Inflammatory macrophage (primary cell): ENCODE data around the gene CAGE1.
"Not testable (repeated sequence)": the region's sequence is repeated elsewhere in the genome, so short reads cannot be mapped to it uniquely, and the experiment has no call there.

ENCODE experiments used
- DNase-seq, 2 donors: peaks; one replicate each; pipeline ENCODE4 v3.0.0-alpha.2; 2020 to 2022

CAGE1 gene

DNA sequence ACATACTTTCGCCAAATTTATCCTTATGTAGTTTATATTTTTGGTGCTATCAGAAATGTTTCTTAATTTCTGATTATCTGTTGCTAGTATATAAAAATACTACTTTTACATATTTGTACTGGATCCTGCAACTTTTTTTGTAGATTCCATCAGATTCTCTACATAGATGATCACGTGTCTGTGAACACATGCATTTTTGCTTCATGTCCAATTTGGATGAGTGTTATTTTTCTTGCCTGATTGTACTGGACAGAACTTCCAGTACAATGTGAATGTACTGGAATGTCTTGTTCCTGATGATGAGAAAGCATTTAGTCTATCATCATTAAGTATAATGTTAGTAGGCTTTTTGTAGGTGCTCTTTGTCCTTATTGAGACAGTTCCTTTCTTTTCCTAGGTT, 51.5 kb downstream of the CAGE1 start:
- no peak for DNase-seq

DNA sequence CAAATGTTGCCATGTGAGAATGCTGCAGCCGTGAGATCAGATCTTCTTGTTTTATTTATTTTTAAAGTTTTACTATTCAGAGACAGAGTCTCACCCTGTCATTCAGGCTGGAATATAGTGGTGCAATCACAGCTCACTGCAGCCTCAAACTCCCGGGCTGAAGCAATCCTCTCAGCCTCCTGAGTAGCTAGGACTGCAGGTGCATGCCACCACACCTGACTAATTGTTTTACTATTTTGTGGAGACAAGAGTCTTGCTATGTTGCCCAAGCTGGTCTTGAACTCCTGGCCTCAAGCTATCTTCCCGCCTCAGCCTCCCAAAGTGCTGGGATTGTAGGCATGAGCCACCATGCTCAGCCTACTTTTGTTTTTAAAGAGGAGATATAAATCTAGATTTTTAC, 54.0 kb downstream of the CAGE1 start:
- no peak for DNase-seq

DNA sequence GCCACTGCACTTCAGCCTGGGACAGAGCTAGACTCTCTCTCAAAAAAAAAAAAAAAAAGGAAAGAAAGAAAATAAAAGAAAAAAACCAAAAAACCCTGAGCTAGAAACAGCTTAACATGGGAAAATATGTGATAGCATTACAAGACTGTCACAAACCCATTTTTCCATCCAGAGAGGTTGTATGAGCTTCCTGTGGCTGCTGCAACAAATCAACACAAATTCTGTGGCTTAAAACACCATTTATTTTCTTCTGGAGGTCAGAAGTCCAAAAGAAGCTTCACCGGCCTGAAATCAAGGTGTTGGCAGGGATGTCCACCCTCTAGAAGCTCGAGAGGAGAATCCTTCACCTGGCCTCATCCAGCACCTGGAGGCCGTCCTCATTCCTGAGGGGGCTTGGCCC, 54.9 kb downstream of the CAGE1 start:
- no peak for DNase-seq

- DNase-seq = peak; percentile 77 to 84
Observed at GRCh38 chr6:7332090-7332745, 57.3 kb downstream of the CAGE1 start.

GRCh38 chr6:7331452-7331851, 58.1 kb downstream of the CAGE1 start:
- no peak for DNase-seq

DNA sequence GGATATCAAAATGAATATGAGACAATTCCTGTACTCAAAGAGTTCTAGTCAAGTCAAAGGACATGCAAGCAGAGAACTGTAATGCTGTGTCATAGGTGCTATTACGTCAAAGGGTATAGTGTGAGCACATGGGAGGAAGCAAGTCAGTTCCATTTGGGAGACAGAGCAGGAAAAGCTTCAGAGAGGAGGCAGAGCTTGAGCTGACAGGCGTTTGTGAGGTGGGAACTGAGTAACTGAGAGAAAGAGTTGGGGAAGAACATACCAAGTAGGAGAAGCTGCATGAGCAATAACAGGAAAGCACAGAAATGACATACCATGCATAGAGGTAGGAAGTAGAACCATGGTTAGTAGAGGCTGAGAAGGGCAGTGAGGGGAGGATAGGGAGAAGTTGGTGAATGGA, 61.3 kb downstream of the CAGE1 start:
- DNase-seq = peak; percentile 62 to 67

DNA sequence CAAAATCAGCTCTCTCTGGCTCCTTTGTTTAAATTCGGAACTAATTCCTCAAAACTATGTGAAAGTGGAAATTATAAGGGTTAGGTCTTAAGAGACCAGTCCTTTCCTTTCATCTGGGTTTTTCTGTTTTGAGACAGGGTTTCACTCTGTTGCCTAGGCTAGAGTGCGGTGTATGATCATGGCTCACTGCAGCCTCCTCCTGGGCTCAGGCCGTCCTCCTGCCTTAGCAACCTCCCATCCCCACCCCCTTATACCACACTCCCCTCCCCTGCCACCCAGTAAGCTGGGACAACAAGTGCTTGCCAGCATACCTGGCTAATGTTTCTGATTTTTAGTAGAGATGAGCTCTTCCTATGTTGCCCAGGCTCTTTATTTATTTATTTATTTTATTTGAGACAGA, 63.8 kb downstream of the CAGE1 start:
- DNase-seq = no peak

DNA sequence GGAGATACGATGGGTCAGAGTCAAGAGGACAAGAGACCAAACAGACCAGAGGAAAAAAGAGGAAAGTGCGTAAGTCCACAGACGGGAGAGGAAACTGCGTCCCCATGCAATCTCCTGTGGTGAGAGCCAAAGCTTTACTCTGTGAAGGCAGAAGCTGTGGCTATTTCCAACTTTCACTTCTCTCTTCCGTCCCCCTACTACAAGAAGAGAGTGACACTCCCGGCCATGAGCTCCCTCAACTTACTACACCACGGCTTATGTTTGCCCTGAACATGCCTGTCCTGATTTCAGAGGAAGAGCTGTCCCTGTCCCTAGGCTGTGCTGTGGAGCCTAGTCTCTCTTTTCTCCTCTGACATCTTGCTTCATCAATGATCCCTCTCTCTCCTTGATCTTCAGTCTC, 65.0 kb downstream of the CAGE1 start:
- peak; percentile 93 to 94 for DNase-seq

- DNase-seq = no peak
Observed at GRCh38 chr6:7323074-7323473, 66.5 kb downstream of the CAGE1 start.

- DNase-seq = not testable (repeated sequence)
Observed at GRCh38 chr6:7321866-7322265, 67.7 kb downstream of the CAGE1 start.

DNA sequence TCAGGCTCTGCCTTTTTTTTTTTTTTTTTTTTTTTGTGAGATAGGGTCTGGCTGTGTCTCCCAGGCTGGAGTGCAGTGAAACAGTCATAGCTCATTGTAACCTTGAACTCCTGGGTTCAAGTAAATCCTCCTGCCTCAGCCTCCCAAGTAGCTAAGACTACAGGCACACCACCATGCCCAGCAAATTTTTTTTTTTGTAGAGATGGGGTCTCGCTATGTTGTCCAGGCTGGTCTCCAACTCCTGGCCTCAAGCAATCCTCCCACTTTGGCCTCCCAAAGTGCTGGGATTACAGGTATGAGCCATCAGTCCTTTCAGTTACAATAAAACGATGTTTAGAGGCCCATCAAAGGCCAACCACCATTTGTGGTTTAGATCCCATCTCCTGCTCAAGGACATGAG, 70.1 kb downstream of the CAGE1 start:
- DNase-seq = not testable (repeated sequence)

DNA sequence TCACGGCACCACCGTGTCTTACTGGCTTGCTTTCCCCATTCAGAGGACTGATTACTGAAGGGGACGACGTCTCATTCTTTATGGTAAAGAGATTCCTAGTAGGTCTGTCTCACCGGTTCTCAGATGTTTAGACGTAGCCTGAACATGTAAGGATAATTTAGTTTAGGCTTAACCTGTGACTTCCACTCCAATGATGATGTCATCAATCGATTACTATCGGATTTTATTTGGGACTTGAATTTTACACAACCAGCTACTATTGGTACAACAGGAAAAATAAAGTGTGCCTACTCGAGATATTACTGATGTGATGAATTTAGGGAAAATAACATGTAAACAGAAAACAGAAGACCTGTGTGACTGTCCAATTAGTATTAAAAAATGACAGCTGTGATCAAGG, 72.0 kb downstream of the CAGE1 start:
- DNase-seq = no peak

DNA sequence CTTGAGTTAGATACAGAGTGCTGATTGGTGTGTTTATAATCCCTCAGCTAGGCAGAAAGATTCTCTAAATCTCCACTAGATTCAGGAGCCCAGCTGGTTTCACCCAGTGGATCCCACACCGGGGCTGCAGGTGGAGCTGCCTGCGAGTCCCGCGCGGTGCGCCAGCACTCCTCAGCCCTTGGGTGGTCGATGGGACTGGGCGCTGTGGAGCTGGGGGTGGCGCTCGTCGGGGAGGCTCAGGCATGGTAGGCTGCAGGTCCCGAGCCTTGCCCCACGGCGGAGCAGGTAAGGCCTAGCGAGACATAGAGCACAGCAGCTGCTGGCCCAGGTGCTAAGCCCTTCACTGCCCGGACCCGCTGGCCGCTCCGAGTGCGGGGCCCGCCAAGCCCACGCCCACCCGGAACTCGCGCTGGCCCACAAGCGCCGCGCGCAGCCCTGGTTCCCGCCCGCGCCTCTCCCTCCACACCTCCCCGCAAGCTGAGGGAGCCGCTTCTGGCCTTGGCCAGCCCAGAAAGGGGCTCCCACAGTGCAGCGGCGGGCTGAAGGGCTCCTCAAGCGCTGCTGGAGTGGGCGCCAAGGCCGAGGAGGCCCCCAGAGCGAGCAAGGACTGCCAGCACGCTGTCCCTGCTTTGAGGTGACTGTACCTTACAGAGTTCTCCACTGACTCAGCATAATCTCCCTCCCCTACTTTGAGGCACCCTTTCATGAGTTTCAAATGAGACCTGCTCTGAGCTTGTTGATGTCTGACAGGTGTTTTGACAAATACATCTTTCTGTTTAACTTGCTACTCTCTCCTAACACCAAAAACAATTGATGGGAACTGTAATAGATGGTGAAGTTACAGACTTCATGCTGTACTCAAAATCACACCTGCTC, 72.6 kb downstream of the CAGE1 start:
- DNase-seq = no peak

DNA sequence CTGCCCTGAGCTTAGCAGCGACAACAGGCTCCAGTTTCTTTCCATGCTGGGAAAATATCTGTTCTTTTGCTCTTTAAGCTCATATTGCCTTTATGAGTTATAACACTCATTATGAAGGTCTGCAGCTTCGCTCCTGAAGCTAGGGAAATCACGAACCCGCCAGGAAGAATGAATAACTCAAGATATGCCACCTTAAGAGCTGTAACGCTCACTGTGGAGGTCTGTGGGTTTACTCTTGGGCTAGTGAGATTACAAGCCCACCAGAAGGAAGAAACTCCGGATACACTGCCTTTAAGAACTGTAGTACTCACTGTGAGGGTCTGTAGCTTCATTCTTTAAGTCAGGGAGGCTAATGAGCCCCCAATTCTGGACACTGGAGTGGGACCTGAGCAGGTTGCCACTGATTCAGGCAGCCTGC, 73.6 kb downstream of the CAGE1 start:
- no peak for DNase-seq

DNA sequence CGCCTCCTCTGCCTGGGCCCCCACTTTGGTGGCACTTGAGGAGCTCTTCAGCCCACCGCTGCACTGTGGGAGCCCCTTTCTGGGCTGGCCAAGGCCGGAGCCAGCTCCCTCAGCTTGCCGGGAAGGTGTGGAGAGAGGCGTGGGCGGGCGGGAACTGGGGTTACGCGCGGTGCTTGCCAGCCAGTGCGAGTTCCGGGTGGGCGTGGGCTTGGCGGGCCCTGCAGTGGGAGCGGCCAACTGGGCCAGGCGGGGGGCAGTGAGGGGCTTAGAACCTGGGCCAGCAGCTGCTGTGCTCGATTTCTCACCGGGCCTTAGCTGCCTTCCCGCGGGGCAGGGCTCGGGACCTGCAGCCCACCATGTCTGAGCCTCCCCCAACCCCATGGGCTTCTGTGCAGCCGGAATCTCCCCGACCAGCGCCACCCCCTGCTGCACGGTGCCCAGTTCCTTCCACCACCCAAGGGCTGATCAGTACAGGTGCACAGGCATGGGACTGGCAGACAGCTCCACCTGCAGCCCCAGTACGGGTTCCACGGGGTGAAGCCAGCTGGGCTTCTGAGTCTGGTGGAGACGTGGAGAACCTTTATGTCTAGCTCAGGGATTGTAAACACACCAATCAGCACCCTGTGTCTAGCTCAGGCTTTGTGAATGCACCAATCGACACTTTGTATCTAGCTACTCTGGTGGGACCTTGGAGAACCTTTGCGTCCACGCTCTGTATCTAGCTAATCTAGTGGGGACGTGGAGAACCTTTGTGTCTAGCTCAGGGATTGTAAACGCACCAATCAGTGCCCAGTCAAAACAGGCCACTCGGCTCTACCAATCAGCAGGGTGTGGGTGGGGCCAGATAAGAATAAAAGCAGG, 74.2 kb downstream of the CAGE1 start:
- not testable (repeated sequence) for DNase-seq

DNA sequence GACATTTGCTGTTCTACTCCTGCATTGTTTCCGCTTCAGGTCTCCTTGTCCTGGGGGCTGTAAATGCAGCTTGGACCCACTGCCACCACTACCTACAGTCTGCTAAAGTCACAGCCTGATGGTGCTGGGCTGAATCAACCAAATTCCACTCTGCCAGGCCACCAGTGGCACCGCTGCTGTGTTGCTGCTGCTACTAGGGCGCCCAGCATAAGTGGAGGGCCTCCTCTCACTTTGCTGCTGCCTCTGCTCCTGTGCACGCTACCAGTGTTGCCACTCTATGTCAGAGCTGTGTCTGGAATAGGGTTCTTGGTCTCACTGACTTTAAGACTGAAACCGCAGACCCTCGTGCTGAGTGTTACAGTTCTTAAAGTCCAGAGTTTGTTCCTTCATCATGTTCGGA, 75.1 kb downstream of the CAGE1 start:
- DNase-seq = no peak

DNA sequence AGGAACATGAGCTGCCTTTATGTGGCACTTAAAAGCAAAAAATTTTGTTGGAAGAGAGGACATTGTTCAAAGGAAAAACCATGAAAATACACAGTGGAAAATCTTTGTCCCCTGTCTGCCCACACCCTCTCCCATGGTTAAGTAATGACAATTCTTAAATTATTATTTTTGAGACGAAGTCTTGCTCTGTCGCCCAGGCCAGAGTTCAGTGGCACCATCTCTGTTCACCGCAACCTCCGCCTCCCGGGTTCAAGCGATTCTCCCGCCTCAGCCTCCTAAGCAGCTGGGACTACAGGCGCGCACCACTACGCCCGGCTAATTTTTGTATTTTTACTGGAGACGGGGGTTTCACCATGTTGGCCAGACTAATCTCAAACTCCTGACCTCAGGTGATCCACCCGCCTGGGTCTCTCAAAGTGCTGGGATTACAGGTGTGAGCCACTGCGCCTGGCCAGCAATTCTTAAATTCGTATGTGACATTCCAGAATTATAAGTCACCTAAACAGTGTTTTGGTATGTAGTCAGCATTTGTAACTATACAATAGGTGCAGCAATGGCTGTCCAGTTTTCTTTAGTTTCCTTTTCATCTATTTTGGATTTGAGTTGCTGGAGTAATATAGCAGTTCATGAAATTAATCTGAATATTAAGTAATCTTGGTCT, 75.9 kb downstream of the CAGE1 start:
- peak in 1 of 2 donors; percentile 42 for DNase-seq

DNA sequence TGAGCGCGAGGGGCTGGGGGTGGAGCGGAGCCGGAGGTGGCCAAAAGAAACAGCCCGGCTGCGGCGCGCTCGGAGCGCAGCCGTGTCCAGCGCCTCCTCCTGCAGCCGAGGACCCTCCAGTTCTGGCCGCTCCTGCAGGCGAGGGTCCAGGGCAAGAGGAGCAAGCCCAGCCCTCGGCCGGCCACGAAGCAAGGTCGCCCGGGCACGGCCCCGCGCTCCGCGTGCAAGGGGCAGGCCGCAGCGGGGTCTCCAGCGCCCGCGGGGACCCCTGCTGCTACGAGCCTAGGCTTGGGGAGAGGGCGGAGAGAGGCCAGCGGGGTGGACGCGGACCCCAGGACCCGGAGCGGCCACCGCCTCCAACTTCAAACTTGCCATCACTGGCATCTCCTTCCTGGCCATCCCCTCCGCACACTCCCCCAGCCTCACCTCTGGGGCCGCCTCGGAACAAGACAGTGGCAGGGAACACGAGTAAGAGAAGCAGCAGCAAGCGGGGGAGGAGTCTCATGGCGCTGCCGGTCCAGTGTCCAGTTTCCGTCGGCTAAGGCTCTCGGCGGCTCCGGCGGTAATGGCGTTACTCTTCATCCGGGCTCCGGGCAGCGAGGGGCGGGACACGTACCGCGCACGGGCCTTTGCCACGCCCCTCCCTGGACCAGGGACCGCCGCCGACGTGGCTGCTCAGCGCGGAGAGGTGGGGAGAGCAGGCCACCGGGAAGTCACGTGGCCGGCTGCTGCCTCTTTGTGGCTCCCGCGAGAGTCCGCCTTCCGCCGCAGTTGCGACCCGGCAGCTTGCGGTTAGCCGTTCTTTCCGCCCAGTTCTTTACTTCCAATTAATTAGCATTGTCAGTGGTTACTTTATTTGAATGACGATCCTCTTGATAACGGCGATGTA, 76.7 kb downstream of the CAGE1 start, which contains the start of gene SSR1:
Gene SSR1 (minus strand): TSS at position 584 of the 889 bp plus-strand sequence. CDS start 79 bp downstream, at position 505.
- DNase-seq = peak; percentile 97 to 98

GRCh38 chr6:7311917-7312615, 77.5 kb downstream of the CAGE1 start:
- peak; percentile 38 to 69 for DNase-seq

DNA sequence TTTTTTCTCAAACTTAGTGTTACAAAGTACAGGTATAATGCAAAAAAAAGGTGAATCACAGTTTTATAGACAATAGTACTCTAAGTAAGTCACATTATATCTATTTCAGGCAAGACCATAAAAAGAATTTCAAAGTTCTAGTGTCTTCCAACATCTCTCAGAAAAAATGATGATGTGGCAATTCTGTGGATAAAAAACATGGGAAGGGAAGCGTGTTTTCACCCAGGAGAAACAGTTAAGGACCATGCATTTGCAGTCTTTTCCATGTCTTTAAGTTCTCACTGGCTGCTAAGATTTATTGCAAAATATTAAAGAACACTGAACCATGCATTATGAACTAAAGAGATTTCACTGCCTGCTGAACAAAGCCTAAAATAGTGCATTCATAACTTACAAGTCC, 78.4 kb downstream of the CAGE1 start:
- no peak for DNase-seq

GRCh38 chr6:7309050-7309449, 80.5 kb downstream of the CAGE1 start:
- DNase-seq = no peak
